Measurements from ENCODE around the gene SPIN2B.

Gene SPIN2B

GRCh38 chrX:57070185-57070984 is 51.0 kb downstream of the SPIN2B start:
- no peak for DNase-seq
